Lower leg skin (tissue), 3 donors: ENCODE results near the gene DCUN1D4.

Experiments used
- CTCF ChIP-seq, 3 donors: fragments of 450-650 bp; IDR thresholded peaks; one replicate each; pipeline ENCODE4 v1.5.1; 2016; ENCODE audit warnings: antibody characterized with exemption in 3 of 3, mild to moderate bottlenecking in 3 of 3, moderate library complexity in 2 of 3
- POLR2A ChIP-seq, 2 donors: fragments of 450-650 bp; IDR thresholded peaks; one replicate each; pipeline ENCODE4 v1.6.1; 2016 to 2017; ENCODE audit warnings: antibody characterized with exemption in 2 of 2, mild to moderate bottlenecking in 1 of 2, moderate library complexity in 1 of 2

- TF ChIP-seq CTCF (IDR thresholded peaks at IDR 0.05) (no peak), POLR2A (IDR thresholded peaks at IDR 0.05) (no peak)
Observed at GRCh38 chr4:51942108-51942832, 99.3 kb downstream of the DCUN1D4 start.
